ENCODE measurements around the gene PLIN3. TPM values are rescaled to one million over a fixed set of nuclear protein-coding genes. Genes with fewer than 3 reads are reported as not detected.

PLIN3 gene, protein sequence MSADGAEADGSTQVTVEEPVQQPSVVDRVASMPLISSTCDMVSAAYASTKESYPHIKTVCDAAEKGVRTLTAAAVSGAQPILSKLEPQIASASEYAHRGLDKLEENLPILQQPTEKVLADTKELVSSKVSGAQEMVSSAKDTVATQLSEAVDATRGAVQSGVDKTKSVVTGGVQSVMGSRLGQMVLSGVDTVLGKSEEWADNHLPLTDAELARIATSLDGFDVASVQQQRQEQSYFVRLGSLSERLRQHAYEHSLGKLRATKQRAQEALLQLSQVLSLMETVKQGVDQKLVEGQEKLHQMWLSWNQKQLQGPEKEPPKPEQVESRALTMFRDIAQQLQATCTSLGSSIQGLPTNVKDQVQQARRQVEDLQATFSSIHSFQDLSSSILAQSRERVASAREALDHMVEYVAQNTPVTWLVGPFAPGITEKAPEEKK
- 45.9 and 59.9 TPM in 2 replicates for total RNA-seq (2014; rRNA removed; shearing (Covaris generic))
- polyA plus RNA-seq (2016; fragmentation: Nextera tagmentation; extraction: Ambion mirVana), result 38.0 and 39.0 TPM in 2 replicates
- long read RNA-seq, transcript PLIN3-201 (8 exons, 2,333 nt), result major isoform, 47 of 62 reads
- long read RNA-seq, partial matches to known transcripts, result 5 of 62 reads
- long read RNA-seq, other reads (novel, unspliced or antisense), result 9 of 62 reads

DNA sequence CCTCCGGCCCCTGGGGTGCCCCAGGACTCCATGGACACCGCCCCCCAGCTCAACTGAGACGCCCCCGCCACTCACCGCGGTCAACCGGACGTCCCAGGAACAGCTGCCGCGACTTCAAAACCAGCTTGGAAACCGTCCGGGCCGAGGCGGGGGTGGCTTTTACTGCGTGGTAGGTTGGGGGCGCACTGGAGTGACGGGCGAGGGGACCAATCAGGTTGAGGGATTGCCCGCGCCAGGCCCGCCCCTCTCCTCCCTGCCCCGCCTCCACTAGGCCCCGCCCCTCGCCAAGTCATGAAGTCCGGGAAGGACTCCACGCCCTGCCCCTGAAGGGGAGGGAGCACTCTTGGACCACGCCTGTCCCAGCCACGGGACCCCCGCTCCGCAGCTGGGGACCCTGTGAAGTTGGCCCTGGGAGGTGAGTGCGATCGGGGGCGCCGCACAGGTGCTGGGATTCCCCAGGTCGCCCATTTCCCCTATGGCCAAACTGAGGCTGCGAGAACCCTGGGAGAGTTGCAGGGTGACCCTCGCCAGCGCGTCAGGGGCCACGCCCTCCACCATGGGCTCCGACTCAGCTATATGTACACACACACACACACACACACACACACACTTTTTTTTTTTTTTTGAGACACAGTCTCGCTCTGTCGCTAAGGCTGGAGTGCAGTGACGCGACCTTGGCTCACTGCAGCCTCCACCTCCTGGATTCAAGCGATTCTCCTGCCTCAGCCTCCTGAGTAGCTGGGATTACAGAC, at the start of gene PLIN3:
PLIN3 (minus strand) TSS at position 134 of the 752 bp plus-strand sequence. CDS start 6,273 bp downstream, outside the sequence.
- H4K20me1 ChIP-seq (replicated peaks; ENCODE audit: insufficient read depth), result peaks cover 4% of the 10 kb centered on the region; the same call in 1 of the 2 replicates
- H3F3A ChIP-seq (replicated peaks; ENCODE audit: low read depth), result no peaks in the 10 kb centered on the region
- Mint-ChIP-seq H3K27me3 (ENCODE audit: insufficient read depth, low read depth, poor library complexity) (peaks cover 9% of the 10 kb centered on the region), H3K9me3 (no peaks in the 10 kb centered on the region; the same call in 2 of the 3 replicates), H3K4me1 (peaks cover 5% of the 10 kb centered on the region; the same call in 2 of the 3 replicates), H3K4me3 (peak within 1 kb of the TSS; percentile 80), H3K27ac (0 out of 2 replicates have a peak within 1 kb of the TSS, but pooled peaks have one; percentile 14), H3K36me3 (ENCODE audit: low read depth) (no peaks in the 10 kb centered on the region)
- H3K27ac ChIP-seq (ENCODE audit: low read depth), result peak within 1 kb of the TSS; percentile 72; the same call in 1 of the 2 replicates
- H3K36me3 ChIP-seq (ENCODE audit: insufficient read depth), result no peaks in the 10 kb centered on the region
- peak; percentile 95 for DNase-seq (ENCODE audit: low spot score)
- no peaks in the 10 kb centered on the region for H3K27me3 ChIP-seq (ENCODE audit: insufficient read depth)
- peaks cover 4% of the 10 kb centered on the region; the same call in 1 of the 2 replicates for H3K79me2 ChIP-seq (replicated peaks; ENCODE audit: insufficient read depth)
- peaks cover 7% of the 10 kb centered on the region; the same call in 1 of the 2 replicates for H3K4me1 ChIP-seq (ENCODE audit: insufficient read depth)
- TF ChIP-seq STAT1 (IDR thresholded peaks at IDR 0.05; ENCODE audit: unreplicated experiment) (no peak), ZNF114 (CRISPR knock-in tag; IDR thresholded peaks at IDR 0.05) (no peak), POLR2AphosphoS5 (IDR thresholded peaks at IDR 0.05; ENCODE audit: low read depth) (peak; percentile 49; the same call in 1 of the 2 replicates), REST (IDR thresholded peaks at IDR 0.05; ENCODE audit: unreplicated experiment) (no peak), JUNB (IDR thresholded peaks at IDR 0.05; ENCODE audit: unreplicated experiment) (no peak), ZNF331 (CRISPR knock-in tag; IDR thresholded peaks at IDR 0.05; ENCODE audit: low read depth) (no peak), NANOG (IDR thresholded peaks at IDR 0.05; ENCODE audit: borderline replicate concordance) (no peak), ZNF462 (CRISPR knock-in tag; IDR thresholded peaks at IDR 0.05) (no peak), CREB1 (CRISPR knock-in tag; IDR thresholded peaks at IDR 0.05; ENCODE audit: low read depth) (peak; percentile 60; the same call in 1 of the 2 replicates)
- TF ChIP-seq, protein P1, sequence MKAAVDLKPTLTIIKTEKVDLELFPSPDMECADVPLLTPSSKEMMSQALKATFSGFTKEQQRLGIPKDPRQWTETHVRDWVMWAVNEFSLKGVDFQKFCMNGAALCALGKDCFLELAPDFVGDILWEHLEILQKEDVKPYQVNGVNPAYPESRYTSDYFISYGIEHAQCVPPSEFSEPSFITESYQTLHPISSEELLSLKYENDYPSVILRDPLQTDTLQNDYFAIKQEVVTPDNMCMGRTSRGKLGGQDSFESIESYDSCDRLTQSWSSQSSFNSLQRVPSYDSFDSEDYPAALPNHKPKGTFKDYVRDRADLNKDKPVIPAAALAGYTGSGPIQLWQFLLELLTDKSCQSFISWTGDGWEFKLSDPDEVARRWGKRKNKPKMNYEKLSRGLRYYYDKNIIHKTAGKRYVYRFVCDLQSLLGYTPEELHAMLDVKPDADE (IDR thresholded peaks at IDR 0.05), result no peak
- peak within 1 kb of the TSS; percentile 97 for H3K4me3 ChIP-seq
- peak within 1 kb of the TSS; percentile 99 for H3K4me2 ChIP-seq
- H2AFZ ChIP-seq, result peak within 1 kb of the TSS; percentile 95
- no peaks in the 10 kb centered on the region for H3K9me2 ChIP-seq (ENCODE audit: insufficient read depth)
- ATAC-seq, result peak; percentile 85

Data from GM23338 (cell line).